Mesenchymal stem cell (in vitro differentiated cells and primary cell): Measurements from ENCODE around the gene CSNK1G1.
A peak's percentile ranks its signal among the peaks of the same experiment; 100 is the strongest.

Source experiments
- DNase-seq: peaks from one replicate; pipeline ENCODE4 v3.0.0-alpha.2; 2013
- H2AFZ ChIP-seq: one replicate; pipeline ENCODE4 v1.6.1; 2013; ENCODE audit warnings: low read depth, mild to moderate bottlenecking, control low read depth, inconsistent platforms, low read length, moderate library complexity
- H2AK5ac ChIP-seq: 2 replicates; pipeline ENCODE4 v1.6.1; 2013; ENCODE audit warnings: low read length, moderate library complexity, mild to moderate bottlenecking, inconsistent platforms; ENCODE audit not compliant: severe bottlenecking
- H2BK120ac ChIP-seq: one replicate; pipeline ENCODE4 v1.6.1; 2013; ENCODE audit warnings: low read depth, mild to moderate bottlenecking, inconsistent platforms, low read length, moderate library complexity
- H2BK12ac ChIP-seq, 2 experiments: one replicate each; pipeline ENCODE4 v1.6.1; 2013; ENCODE audit warnings: inconsistent platforms in 2 of 2, low read length in 2 of 2, mild to moderate bottlenecking in 2 of 2, moderate library complexity in 2 of 2, control low read depth in 1 of 2
- H2BK15ac ChIP-seq: one replicate; pipeline ENCODE4 v1.6.1; 2013; ENCODE audit warnings: mild to moderate bottlenecking, low read depth, inconsistent platforms; ENCODE audit not compliant: poor library complexity, severe bottlenecking
- H2BK5ac ChIP-seq: 2 replicates; pipeline ENCODE4 v1.6.1; 2013; ENCODE audit warnings: low read depth, mild to moderate bottlenecking, low read length, control low read depth, inconsistent platforms; ENCODE audit not compliant: poor library complexity, severe bottlenecking
- H3K14ac ChIP-seq, 2 experiments: one replicate each; pipeline ENCODE4 v1.6.1; 2013; ENCODE audit warnings: inconsistent platforms in 2 of 2, low read length in 2 of 2, control low read depth in 1 of 2, mild to moderate bottlenecking in 1 of 2, moderate library complexity in 1 of 2
- H3K18ac ChIP-seq, 2 experiments: one replicate each; pipeline ENCODE4 v1.6.1; 2013; ENCODE audit warnings: inconsistent platforms in 2 of 2, low read length in 2 of 2, control low read depth in 1 of 2, low read depth in 1 of 2, mild to moderate bottlenecking in 1 of 2
- H3K23ac ChIP-seq, 2 experiments: one replicate each; pipeline ENCODE4 v1.6.1; 2013; ENCODE audit warnings: inconsistent platforms in 2 of 2, low read length in 2 of 2, mild to moderate bottlenecking in 2 of 2, moderate library complexity in 2 of 2, control low read depth in 1 of 2
- H3K27ac ChIP-seq: 2 replicates; pipeline ENCODE4 v1.5.1; 2013; ENCODE audit warnings: mild to moderate bottlenecking, moderate library complexity, low read length, control low read depth, inconsistent platforms; ENCODE audit not compliant: poor library complexity, severe bottlenecking
- H3K27me3 ChIP-seq, 2 experiments: 2 replicates each; pipeline versions ENCODE4 v1.6.1 to v1.7.0; 2013; ENCODE audit warnings: low read length in 2 of 2, mild to moderate bottlenecking in 2 of 2, moderate library complexity in 2 of 2, control low read depth in 1 of 2, inconsistent platforms in 1 of 2; ENCODE audit not compliant: control insufficient read depth in 1 of 2, insufficient read depth in 1 of 2
- H3K36me3 ChIP-seq, 2 experiments: 2 replicates each; pipeline versions ENCODE4 v1.6.1 to v1.7.0; 2013; ENCODE audit warnings: low read length in 2 of 2, control low read depth in 1 of 2, inconsistent platforms in 1 of 2, low read depth in 1 of 2, mild to moderate bottlenecking in 1 of 2; ENCODE audit not compliant: insufficient read depth in 2 of 2, control insufficient read depth in 1 of 2
- H3K4ac ChIP-seq, 2 experiments: one replicate each; pipeline ENCODE4 v1.6.1; 2013; ENCODE audit warnings: inconsistent platforms in 2 of 2, low read length in 2 of 2, mild to moderate bottlenecking in 2 of 2, moderate library complexity in 2 of 2, control low read depth in 1 of 2, low read depth in 1 of 2
- H3K4me1 ChIP-seq: 2 replicates; pipeline ENCODE4 v1.6.1; 2013; ENCODE audit warnings: low read depth, low read length, control low read depth; ENCODE audit not compliant: control insufficient read depth, insufficient read depth
- H3K4me2 ChIP-seq: 2 replicates; pipeline ENCODE4 v1.6.1; 2013; ENCODE audit warnings: low read length, mild to moderate bottlenecking, inconsistent platforms; ENCODE audit not compliant: poor library complexity, severe bottlenecking
- H3K4me3 ChIP-seq, 2 experiments: 2 replicates each; pipeline versions ENCODE4 v1.5.1 to v1.7.0; 2013; ENCODE audit warnings: low read length in 2 of 2, mild to moderate bottlenecking in 2 of 2, control low read depth in 1 of 2, low read depth in 1 of 2; ENCODE audit not compliant: insufficient read depth in 1 of 2
- H3K79me1 ChIP-seq: replicated peaks from 2 replicates; pipeline ENCODE4 v1.6.1; 2013; ENCODE audit warnings: mild to moderate bottlenecking, control low read depth, low read length, inconsistent platforms; ENCODE audit not compliant: poor library complexity, severe bottlenecking
- H3K9ac ChIP-seq: 2 replicates; pipeline ENCODE4 v1.7.0; 2013; ENCODE audit warnings: mild to moderate bottlenecking, low read length, moderate library complexity
- H3K9me3 ChIP-seq: 2 replicates; pipeline ENCODE4 v1.7.0; 2013; ENCODE audit warnings: mild to moderate bottlenecking, low read length; ENCODE audit not compliant: control insufficient read depth
- H4K8ac ChIP-seq: one replicate; pipeline ENCODE4 v1.6.1; 2013; ENCODE audit warnings: inconsistent platforms, mild to moderate bottlenecking, low read length, moderate library complexity
- H4K91ac ChIP-seq: one replicate; pipeline ENCODE4 v1.6.1; 2013; ENCODE audit warnings: mild to moderate bottlenecking, low read length, inconsistent platforms
- WGBS: methylation state at CpG from one replicate; pipeline ENCODE4 v1.1.7; 2013; ENCODE audit warnings: mixed read lengths; 5-methylcytosine and 5-hydroxymethylcytosine counted together

CSNK1G1 gene

GRCh38 chr15:64161688-64162477 lies 194.1 kb downstream of the CSNK1G1 start:
- no peak overlapping the region for H2BK12ac ChIP-seq
- H2AFZ ChIP-seq, result no peak overlapping the region
- no peak overlapping the region for H3K14ac ChIP-seq
- H3K4ac ChIP-seq, result peak overlapping the region in 1 of 2 experiments; percentile 82
- peak overlapping the region; percentile 97 to 98 for H3K4me3 ChIP-seq
- H2BK15ac ChIP-seq, result no peak overlapping the region
- peak overlapping the region; percentile 73 for H3K4me2 ChIP-seq
- no peak overlapping the region for H2AK5ac ChIP-seq
- no peak overlapping the region for H3K23ac ChIP-seq
- peaks cover 42 to 44% of the 10 kb centered on the region in 2 experiments for H3K36me3 ChIP-seq
- H2BK5ac ChIP-seq, result no peak overlapping the region
- no peak overlapping the region for H3K18ac ChIP-seq
- no peaks in the 10 kb centered on the region for H3K9me3 ChIP-seq
- H3K9ac ChIP-seq, result peak overlapping the region; percentile 99
- no peak overlapping the region for H2BK120ac ChIP-seq
- no peaks in the 10 kb centered on the region for H3K27me3 ChIP-seq
- H3K79me1 ChIP-seq, result peaks cover 11% of the 10 kb centered on the region
- H3K4me1 ChIP-seq, result peaks cover 25% of the 10 kb centered on the region
- WGBS, result 70% methylated on average over 10 of the region's 12 CpGs
- H4K91ac ChIP-seq, result peak overlapping the region; percentile 2
- H4K8ac ChIP-seq, result peak overlapping the region; percentile 17
- H3K27ac ChIP-seq, result peak overlapping the region; percentile 94
- peak; percentile 15 for DNase-seq

- peak overlapping the region in 1 of 2 experiments; percentile 61 for H3K14ac ChIP-seq
- H3K27me3 ChIP-seq, result no peaks in the 10 kb centered on the region
- H3K9me3 ChIP-seq, result no peaks in the 10 kb centered on the region
- H3K36me3 ChIP-seq, result peaks cover 70 to 71% of the 10 kb centered on the region in 2 experiments
- no peak overlapping the region for H4K8ac ChIP-seq
- H2AK5ac ChIP-seq, result no peak overlapping the region
- no peak overlapping the region for H2AFZ ChIP-seq
- H3K4ac ChIP-seq, result no peak overlapping the region
- H2BK120ac ChIP-seq, result no peak overlapping the region
- H3K79me1 ChIP-seq, result peaks cover 13% of the 10 kb centered on the region
- peak overlapping the region; percentile 29 for H3K9ac ChIP-seq
- H3K4me2 ChIP-seq, result no peak overlapping the region
- peak overlapping the region in 1 of 2 experiments; percentile 0 for H3K23ac ChIP-seq
- peaks cover 23% of the 10 kb centered on the region for H3K4me1 ChIP-seq
- H4K91ac ChIP-seq, result peak overlapping the region; percentile 10
- no peak for DNase-seq
- H2BK15ac ChIP-seq, result no peak overlapping the region
- H3K18ac ChIP-seq, result no peak overlapping the region
- 97% methylated on average over 11 of the region's 11 CpGs for WGBS
- no peak overlapping the region for H2BK5ac ChIP-seq
- H3K27ac ChIP-seq, result no peak overlapping the region
- H3K4me3 ChIP-seq, result no peak overlapping the region
- no peak overlapping the region for H2BK12ac ChIP-seq
Observed at GRCh38 chr15:64158363-64159134, 197.4 kb downstream of the CSNK1G1 start.

- Histone ChIP-seq H3K4me3 (no peak overlapping the region), H3K36me3 (peaks cover 70 to 71% of the 10 kb centered on the region in 2 experiments), H2BK5ac (no peak overlapping the region), H3K4ac (no peak overlapping the region), H4K91ac (no peak overlapping the region), H3K14ac (no peak overlapping the region), H3K18ac (no peak overlapping the region), H3K9me3 (no peaks in the 10 kb centered on the region), H3K27me3 (peaks cover 4 to 5% of the 10 kb centered on the region in 2 experiments), H3K79me1 (peaks cover 13% of the 10 kb centered on the region), H2BK15ac (no peak overlapping the region), H3K4me1 (peaks cover 24% of the 10 kb centered on the region), H2BK12ac (no peak overlapping the region), H2AFZ (no peak overlapping the region), H3K9ac (no peak overlapping the region), H2AK5ac (no peak overlapping the region), H3K27ac (no peak overlapping the region), H4K8ac (no peak overlapping the region), H2BK120ac (no peak overlapping the region), H3K4me2 (no peak overlapping the region), H3K23ac (no peak overlapping the region)
- 92% methylated on average over 1 of the region's 1 CpG for WGBS
- DNase-seq, result no peak
Observed at GRCh38 chr15:64157599-64158125, 198.3 kb downstream of the CSNK1G1 start.
